ENCODE data around the gene MAPKAP1. TPM values are rescaled to one million over a fixed set of nuclear protein-coding genes. Genes with fewer than 3 reads are reported as not detected.

MAPKAP1 gene
- total RNA-seq, 2 donors from 2014 or later: 73.4 to 81.5 TPM

DNA sequence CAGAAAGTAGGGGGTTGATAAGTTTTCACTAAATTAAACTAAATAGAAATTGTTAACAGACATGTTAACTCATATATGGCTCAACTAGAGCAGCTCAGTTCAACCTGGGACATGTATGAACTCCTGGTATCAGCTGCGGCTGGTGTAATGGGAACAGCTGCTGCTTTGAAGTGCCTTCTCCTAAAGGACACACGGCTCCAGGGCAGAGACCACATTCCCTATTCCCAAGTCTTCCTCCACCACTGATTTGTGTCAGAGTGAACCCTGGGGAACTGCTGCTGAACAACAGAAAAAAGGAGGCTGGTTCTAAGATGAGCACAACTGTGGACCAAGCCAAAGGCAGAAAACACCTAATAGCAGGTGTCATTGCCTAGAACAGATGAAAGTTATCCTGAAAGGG lies 71.1 kb downstream of the MAPKAP1 start:
- Histone ChIP-seq H3K4me1 (ENCODE audit: control insufficient read depth in 1 of 2, low read depth in 2 of 2) (peaks cover 5 to 18% of the 10 kb centered on the region in 2 donors), H3K9me3 (no peaks in the 10 kb centered on the region), H3K36me3 (no peaks in the 10 kb centered on the region), H3K27me3 (replicated peaks; ENCODE audit: insufficient read depth) (no peaks in the 10 kb centered on the region), H3K27ac (no peak overlapping the region), H3K4me3 (no peak overlapping the region)
- DNase-seq (ENCODE audit: low spot score): no peak
- no peak for ATAC-seq (ENCODE audit: insufficient number of reproducible peaks, low FRiP score, low read depth)
- TF ChIP-seq CTCF (IDR thresholded peaks at IDR 0.05): no peak

DNA sequence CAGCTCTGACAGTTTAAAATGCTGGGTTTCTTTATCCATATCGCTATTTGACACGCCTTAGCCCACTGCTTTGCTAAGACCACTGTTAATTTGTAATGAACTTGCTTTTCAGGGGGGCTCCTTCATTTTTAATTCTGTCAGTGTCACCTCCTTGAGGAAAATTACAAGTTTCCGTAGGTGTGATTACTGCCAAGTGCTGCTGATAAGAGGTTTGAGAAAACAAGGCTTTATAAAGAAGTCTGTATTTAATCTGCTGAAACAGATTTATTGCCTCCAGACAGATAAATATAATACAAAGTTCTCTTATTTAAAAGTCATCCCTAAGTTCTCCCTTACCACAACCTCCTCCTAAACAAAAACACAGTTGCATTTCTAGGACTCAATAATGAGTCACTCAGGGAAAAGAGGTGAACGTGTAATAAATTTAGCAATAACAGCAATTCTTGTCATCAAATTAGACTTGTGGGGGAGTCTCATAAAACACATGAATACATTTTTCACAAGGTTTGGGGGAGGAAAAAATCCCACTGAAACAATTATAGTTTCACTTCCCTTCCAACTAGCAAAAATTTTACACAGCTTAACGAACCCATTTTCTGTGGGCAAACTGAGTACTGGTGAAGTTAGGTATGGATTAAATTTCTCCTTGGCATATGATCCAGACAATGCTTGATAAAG lies 72.8 kb downstream of the MAPKAP1 start:
- no peak overlapping the region for H3K27ac ChIP-seq
- H3K9me3 ChIP-seq: no peaks in the 10 kb centered on the region
- ATAC-seq (ENCODE audit: insufficient number of reproducible peaks, low FRiP score, low read depth): no peak
- no peak for DNase-seq (ENCODE audit: low spot score)
- H3K27me3 ChIP-seq (replicated peaks; ENCODE audit: insufficient read depth): no peaks in the 10 kb centered on the region
- H3K36me3 ChIP-seq: no peaks in the 10 kb centered on the region
- no peak overlapping the region for H3K4me3 ChIP-seq
- peaks cover 5 to 18% of the 10 kb centered on the region in 2 donors for H3K4me1 ChIP-seq (ENCODE audit: control insufficient read depth in 1 of 2, low read depth in 2 of 2)
- TF ChIP-seq CTCF (IDR thresholded peaks at IDR 0.05): no peak

GRCh38 chr9:125633116-125633745 lies 73.8 kb downstream of the MAPKAP1 start:
- Histone ChIP-seq H3K27ac (no peak overlapping the region), H3K9me3 (no peaks in the 10 kb centered on the region), H3K36me3 (no peaks in the 10 kb centered on the region), H3K27me3 (replicated peaks; ENCODE audit: insufficient read depth) (no peaks in the 10 kb centered on the region), H3K4me3 (no peak overlapping the region), H3K4me1 (ENCODE audit: control insufficient read depth in 1 of 2, low read depth in 2 of 2) (peaks cover 5 to 18% of the 10 kb centered on the region in 2 donors)
- ATAC-seq (ENCODE audit: insufficient number of reproducible peaks, low FRiP score, low read depth) (no peak), DNase-seq (ENCODE audit: low spot score) (no peak)
- no peak for TF ChIP-seq CTCF (IDR thresholded peaks at IDR 0.05)

DNA sequence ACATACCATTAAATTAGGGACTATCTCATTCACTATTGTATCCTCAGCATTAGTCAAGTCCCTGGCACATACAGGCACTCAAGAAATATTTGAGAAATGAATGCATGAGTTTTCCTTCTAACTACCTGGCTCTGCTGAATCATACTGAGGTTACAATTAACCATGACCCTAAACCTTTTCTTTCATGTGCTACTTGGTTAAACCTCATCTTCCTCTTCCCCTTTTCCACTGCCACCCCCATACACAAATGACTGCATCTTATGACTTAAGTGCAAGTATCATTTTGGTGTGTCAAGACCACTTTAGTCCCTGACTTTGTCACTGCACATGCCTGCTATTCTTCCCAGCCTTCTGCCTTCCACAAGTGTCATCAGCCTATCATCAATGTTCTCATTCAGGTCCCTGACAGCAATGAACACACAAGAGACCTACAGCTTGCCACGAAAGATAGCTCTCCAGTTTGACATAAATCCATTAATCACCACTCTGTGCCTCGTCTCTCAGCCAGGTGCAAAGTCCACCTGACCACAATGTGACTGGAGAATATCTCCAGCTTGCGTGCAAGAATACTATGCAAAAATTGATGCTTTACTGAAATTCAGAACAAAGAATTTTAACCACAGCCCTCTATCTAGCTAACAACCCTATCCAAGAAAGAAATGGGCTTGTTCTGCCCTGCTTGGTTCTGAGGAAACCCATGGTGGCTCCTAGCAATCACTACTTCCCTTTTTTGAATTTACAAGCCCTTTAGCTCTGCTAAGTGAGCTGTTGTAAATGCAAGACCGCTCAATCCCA lies 74.5 kb downstream of the MAPKAP1 start:
- no peak overlapping the region for H3K27ac ChIP-seq
- H3K27me3 ChIP-seq (replicated peaks; ENCODE audit: insufficient read depth): no peaks in the 10 kb centered on the region
- no peak overlapping the region for H3K4me3 ChIP-seq
- no peak for TF ChIP-seq CTCF (IDR thresholded peaks at IDR 0.05)
- H3K9me3 ChIP-seq: no peaks in the 10 kb centered on the region
- no peak for ATAC-seq (ENCODE audit: insufficient number of reproducible peaks, low FRiP score, low read depth)
- DNase-seq (ENCODE audit: low spot score): no peak
- peaks cover 5 to 18% of the 10 kb centered on the region in 2 donors for H3K4me1 ChIP-seq (ENCODE audit: control insufficient read depth in 1 of 2, low read depth in 2 of 2)
- H3K36me3 ChIP-seq: no peaks in the 10 kb centered on the region

Measured in thoracic aorta (tissue), 2 donors.